ENCODE results near the gene HMBS.

DNA sequence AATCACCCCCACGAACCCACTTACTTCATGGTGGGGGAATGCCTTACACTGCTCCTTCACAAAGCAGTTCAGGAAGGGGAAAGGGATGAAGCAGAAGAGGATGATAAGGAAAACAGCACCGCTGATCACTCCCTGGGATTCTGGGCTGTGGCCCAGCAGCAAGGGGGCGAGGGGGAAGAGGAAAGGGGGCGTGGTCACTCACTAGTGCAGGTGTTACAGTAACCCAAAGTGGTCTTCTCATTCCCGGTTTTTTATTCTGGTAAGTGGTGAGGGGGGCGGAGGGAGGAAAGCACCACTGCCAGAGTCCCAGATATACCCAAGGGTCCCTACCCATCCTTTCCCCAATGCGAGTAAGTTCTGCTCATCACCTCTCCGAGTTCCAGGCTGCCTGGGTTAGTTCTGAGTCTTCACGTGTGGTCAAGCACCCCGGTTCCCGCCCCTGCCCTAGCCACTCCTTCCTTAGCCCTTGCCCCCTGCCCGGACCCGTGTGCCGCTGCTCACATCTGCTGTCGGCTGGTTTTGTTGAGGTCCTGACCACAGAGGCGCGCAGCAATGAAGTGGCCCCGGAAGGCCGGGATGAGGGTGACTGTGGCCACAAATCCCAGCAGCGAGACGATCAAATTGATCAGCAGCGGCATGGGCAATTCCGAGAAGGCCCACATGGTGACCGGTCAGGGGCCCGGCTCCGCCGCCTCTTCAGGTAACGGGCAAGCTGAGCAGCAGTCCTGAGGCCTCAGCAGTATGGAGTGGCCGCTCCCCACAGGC, 16.5 kb downstream of the HMBS start:
- TF ChIP-seq CTCF (IDR thresholded peaks at IDR 0.05; ENCODE audit: poor library complexity) = no peak
- TF ChIP-seq EZH2 (IDR thresholded peaks at IDR 0.05; ENCODE audit: borderline replicate concordance) = no peak
